Mammary epithelial cell (primary cell): Measurements from ENCODE around the gene WDR27.

Source experiments
- CTCF ChIP-seq, 2 donors: IDR thresholded peaks in 1 of 2; conservative IDR thresholded peaks in 1 of 2; 2 replicates each; pipeline ENCODE4 v1.5.1; 2011 to 2012; ENCODE audit warnings: inconsistent platforms in 2 of 2, low read length in 2 of 2, mild to moderate bottlenecking in 2 of 2, control low read depth in 1 of 2, low read depth in 1 of 2; ENCODE audit not compliant: insufficient read depth in 1 of 2; ENCODE audit errors: extremely low read depth in 1 of 2
- EZH2 ChIP-seq: IDR thresholded peaks from 2 replicates; pipeline ENCODE4 v1.6.1; 2012; ENCODE audit warnings: low read length, inconsistent platforms, borderline replicate concordance

GRCh38 chr6:169625376-169625775 is 76.5 kb downstream of the WDR27 start:
- TF ChIP-seq CTCF (conservative IDR thresholded peaks at IDR 0.05 in 1 of 2, IDR thresholded peaks at IDR 0.05 in 1 of 2; ENCODE audit: extremely low read depth in 1 of 2, insufficient read depth in 1 of 2, low read depth in 1 of 2, low read length in 2 of 2): no peak
- TF ChIP-seq EZH2: no peak
